Peyer's patch (tissue), 4 donors: ENCODE data around the gene DNAJB13. TPM values are rescaled to one million over a fixed set of nuclear protein-coding genes. Genes with fewer than 3 reads are reported as not detected.

Source experiments
- DNase-seq, 3 donors: peaks; one replicate each; pipeline ENCODE4 v3.0.0-alpha.2; 2017 to 2019
- H3K27ac ChIP-seq, 4 donors: fragments of 200-600 bp; sonication (generic); one replicate each; pipeline ENCODE4 v1.5.1; 2016 to 2019
- H3K27me3 ChIP-seq, 2 donors: fragments of 200-600 bp; sonication (generic); one replicate each; pipeline ENCODE4 v1.5.1; 2019
- H3K36me3 ChIP-seq, 3 donors: fragments of 200-600 bp; sonication (generic); one replicate each; pipeline ENCODE4 v1.5.1; 2016 to 2019
- H3K4me1 ChIP-seq, 4 donors: fragments of 200-600 bp; sonication (generic); one replicate each; pipeline ENCODE4 v1.5.1; 2016 to 2019
- H3K4me3 ChIP-seq, 4 donors: fragments of 200-600 bp; sonication (generic); 1 replicate in 3 of 4; 2 replicates in 1 of 4; pipeline ENCODE4 v1.5.1; 2016 to 2019; ENCODE audit warnings: mild to moderate bottlenecking in 1 of 4
- H3K9me3 ChIP-seq, 4 donors: fragments of 200-600 bp; sonication (generic); one replicate each; pipeline ENCODE4 v1.5.1; 2016 to 2019; ENCODE audit warnings: mild to moderate bottlenecking in 1 of 4
- POLR2A ChIP-seq, 2 donors: fragments of 450-650 bp; IDR thresholded peaks; one replicate each; pipeline ENCODE4 v1.5.1; 2017; ENCODE audit warnings: antibody characterized with exemption in 2 of 2, mild to moderate bottlenecking in 2 of 2, moderate library complexity in 2 of 2
- total RNA-seq, 4 donors: library from RNA; depleted of rRNA; stranded (reverse); fragments of >200 nt; gene quantifications; one replicate each; pipeline ENCODE4 v1.1.0, GENCODE V29; 2016
- TF ChIP-seq, protein P1 (sequence below), 6 experiments: fragments of 450-650 bp in 4 of 6; fragments of 200-600 bp in 2 of 6; sonication (generic) in 1 of 6; IDR thresholded peaks; one replicate each; pipeline ENCODE4 v1.5.1; 2017 to 2019; ENCODE audit warnings: antibody characterized with exemption in 6 of 6, mild to moderate bottlenecking in 3 of 6, moderate library complexity in 1 of 6

The DNAJB13 gene
- total RNA-seq, 4 donors from 2014 or later = 0.54 to 4.4 TPM; not detected in 2

DNA sequence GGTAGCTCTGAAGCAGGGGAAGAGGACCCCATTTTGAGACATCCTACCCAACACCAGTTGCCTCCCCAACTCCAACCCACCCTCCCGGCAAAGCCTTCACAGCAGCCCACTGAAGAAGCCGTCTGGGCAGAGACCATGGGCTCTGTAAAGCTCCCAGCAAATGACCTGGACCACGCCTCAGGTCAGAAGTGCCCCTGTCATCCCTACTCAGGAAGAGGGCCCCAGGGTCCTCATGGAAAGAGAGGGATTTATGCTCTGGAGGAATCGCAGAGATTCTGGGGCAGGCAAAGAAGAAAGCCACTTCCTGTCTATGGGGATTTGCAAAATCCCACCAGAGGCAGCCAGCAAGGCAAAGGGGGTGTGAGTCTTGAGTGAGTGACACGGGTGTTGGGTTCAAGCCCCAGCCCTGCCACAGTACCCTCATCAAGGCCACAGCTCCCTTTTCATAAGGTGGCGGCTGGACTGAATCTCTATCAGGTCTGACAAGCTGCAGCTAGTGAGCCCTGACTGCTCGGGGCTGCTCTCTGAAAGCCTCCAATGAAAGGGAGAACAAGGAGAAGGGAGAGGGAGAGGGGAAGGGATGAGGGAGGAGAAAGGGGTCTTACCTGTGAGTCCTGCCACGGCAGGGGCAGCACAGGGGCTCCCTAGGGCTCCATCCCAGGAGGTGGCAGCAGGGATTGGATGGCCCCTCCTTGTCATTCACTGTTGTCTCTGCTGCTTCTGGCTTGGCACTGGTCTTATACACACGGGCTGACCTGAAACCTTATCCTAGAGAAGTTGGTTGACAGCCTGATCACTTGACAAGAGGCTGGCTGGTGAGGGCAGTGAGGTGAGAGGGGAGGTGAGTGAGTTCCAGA lies 57.8 kb downstream of the DNAJB13 start, which contains the start of gene UCP3:
Gene UCP3 (minus strand): TSS at position 713 of the 857 bp plus-strand sequence. CDS start 2,043 bp downstream, outside the sequence.
- H3K27ac ChIP-seq = no peak within 1 kb of the TSS
- no peaks in the 10 kb centered on the region for H3K27me3 ChIP-seq
- no peak for TF ChIP-seq POLR2A (IDR thresholded peaks at IDR 0.05)
- TF ChIP-seq, protein P1, sequence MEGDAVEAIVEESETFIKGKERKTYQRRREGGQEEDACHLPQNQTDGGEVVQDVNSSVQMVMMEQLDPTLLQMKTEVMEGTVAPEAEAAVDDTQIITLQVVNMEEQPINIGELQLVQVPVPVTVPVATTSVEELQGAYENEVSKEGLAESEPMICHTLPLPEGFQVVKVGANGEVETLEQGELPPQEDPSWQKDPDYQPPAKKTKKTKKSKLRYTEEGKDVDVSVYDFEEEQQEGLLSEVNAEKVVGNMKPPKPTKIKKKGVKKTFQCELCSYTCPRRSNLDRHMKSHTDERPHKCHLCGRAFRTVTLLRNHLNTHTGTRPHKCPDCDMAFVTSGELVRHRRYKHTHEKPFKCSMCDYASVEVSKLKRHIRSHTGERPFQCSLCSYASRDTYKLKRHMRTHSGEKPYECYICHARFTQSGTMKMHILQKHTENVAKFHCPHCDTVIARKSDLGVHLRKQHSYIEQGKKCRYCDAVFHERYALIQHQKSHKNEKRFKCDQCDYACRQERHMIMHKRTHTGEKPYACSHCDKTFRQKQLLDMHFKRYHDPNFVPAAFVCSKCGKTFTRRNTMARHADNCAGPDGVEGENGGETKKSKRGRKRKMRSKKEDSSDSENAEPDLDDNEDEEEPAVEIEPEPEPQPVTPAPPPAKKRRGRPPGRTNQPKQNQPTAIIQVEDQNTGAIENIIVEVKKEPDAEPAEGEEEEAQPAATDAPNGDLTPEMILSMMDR (IDR thresholded peaks at IDR 0.05) = no peak
- no peak within 1 kb of the TSS for H3K4me3 ChIP-seq
- H3K36me3 ChIP-seq = no peaks in the 10 kb centered on the region
- H3K9me3 ChIP-seq = no peaks in the 10 kb centered on the region
- peak in 1 of 3 donors; percentile 40 for DNase-seq
- H3K4me1 ChIP-seq = peaks cover 0 to 16% (median 10%) of the 10 kb centered on the region in 4 donors

DNA sequence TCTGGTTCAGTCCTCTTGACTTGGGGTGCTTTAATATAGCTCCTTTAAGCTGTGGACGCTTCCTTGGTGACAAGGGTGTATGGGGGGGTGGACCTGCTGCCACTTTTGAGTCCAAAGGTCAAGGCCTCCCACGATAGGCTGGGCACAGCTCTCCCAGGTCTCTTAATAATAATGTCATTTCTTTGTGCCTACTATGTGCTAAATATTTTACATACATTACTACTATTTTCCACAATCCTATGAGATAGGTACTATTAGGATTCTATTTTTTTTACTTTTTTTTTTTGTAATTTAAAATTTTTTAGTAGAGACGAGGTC lies 58.4 kb downstream of the DNAJB13 start:
- no peak overlapping the region for H3K27ac ChIP-seq
- no peaks in the 10 kb centered on the region for H3K36me3 ChIP-seq
- TF ChIP-seq, protein P1 (IDR thresholded peaks at IDR 0.05) = no peak
- no peak for TF ChIP-seq POLR2A (IDR thresholded peaks at IDR 0.05)
- DNase-seq = no peak
- H3K4me3 ChIP-seq = no peak overlapping the region
- no peaks in the 10 kb centered on the region for H3K9me3 ChIP-seq
- H3K27me3 ChIP-seq = no peaks in the 10 kb centered on the region
- peaks cover 0 to 16% (median 10%) of the 10 kb centered on the region in 4 donors for H3K4me1 ChIP-seq

DNA sequence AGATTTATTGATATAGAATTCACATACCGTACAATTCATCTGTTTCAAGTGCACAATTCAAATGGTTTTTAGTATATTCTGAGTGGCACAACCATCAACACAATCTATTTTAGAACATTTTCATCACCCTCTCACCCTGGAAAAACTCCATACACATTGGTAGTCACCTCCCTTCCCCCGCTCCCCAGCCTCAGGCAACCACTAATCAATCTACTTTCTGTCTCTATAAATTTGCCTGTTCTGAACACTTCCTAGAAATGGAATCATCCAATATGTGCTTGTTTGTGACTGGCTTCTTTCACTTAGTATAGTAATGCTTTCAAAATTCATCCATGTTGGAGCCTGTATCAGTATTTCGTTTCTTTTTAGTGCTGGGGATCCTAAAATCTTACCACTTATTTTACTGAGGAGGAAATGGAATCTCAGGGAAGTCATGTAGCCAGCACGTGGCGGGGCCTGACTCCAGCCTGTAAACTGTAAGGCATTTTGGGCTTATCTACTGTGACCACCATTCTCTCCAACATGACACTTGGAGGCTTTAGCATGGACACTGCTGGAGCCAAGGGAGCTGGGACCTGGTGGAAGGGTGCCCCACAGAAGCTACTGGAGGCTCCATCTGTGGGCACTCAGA lies 59.0 kb downstream of the DNAJB13 start:
- no peaks in the 10 kb centered on the region for H3K27me3 ChIP-seq
- H3K36me3 ChIP-seq = no peaks in the 10 kb centered on the region
- TF ChIP-seq, protein P1 (IDR thresholded peaks at IDR 0.05) = no peak
- TF ChIP-seq POLR2A (IDR thresholded peaks at IDR 0.05) = no peak
- H3K27ac ChIP-seq = no peak overlapping the region
- H3K9me3 ChIP-seq = no peaks in the 10 kb centered on the region
- peaks cover 0 to 18% (median 10%) of the 10 kb centered on the region in 4 donors for H3K4me1 ChIP-seq
- H3K4me3 ChIP-seq = no peak overlapping the region
- DNase-seq = peak in 1 of 3 donors; percentile 14

DNA sequence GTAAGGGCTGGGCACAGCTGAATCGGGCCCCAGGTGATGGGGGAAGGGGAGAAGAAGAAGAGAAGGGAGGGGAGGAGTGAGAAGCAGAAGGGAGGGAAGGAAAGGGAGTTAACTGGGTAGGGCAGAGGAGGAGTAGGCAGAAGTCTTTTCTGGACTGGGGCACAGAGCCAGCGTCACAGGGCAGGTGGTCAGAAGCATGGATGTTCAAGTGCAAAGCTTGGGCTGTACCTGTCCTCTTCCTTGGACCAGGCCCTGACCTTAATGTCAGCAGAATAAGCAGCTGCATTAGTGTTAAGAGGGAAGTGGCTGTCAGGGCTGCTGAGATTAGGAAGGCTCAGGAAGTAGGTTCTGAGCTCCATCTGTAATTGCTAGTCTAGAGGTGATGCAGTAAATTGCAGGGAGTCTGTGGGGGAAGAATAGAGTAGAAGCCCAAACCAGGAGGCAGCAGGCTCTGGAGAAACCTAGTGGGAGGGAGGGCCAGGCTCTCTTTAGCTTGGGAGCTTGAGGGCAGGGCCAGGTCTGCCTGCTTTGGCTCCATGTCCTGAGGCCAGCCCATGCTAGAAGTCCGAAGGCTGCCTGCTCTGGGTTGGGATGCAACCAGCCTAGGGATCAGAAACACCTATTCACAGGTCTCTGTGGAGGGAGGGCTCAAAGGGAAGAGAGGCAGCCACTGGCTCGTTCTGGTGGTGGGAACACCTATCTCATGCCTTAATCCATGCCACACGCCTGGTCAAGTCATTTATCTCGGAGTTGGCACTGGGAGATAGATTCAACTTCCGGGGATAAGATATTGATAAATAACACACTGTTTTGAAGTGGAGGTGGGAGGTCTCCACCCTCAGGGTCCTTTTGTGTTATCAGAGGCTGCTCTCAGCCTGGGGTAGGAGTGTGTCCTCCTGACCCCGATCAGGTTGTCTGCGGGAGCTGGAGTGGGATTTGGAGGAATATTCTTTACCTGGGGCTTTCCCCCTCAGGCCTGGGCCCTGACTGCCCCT lies 59.8 kb downstream of the DNAJB13 start:
- Histone ChIP-seq H3K27me3 (no peaks in the 10 kb centered on the region), H3K36me3 (no peaks in the 10 kb centered on the region), H3K4me3 (no peak overlapping the region), H3K9me3 (no peaks in the 10 kb centered on the region), H3K27ac (peak overlapping the region in 2 of 4 donors; percentile 22 to 39), H3K4me1 (peaks cover 0 to 18% (median 10%) of the 10 kb centered on the region in 4 donors)
- no peak for DNase-seq
- TF ChIP-seq, protein P1 (IDR thresholded peaks at IDR 0.05) = no peak
- TF ChIP-seq POLR2A (IDR thresholded peaks at IDR 0.05) = no peak
